Heart left ventricle (tissue), 16 donors: Measurements from ENCODE around the gene SUN1. TPM values are rescaled to one million over a fixed set of nuclear protein-coding genes. Genes with fewer than 3 reads are reported as not detected.

Source experiments
- ATAC-seq, 4 donors: fragments of 200-7000 bp; cut with Tn5 transposase; one replicate each; pipeline ENCODE4 v1.9.1; 2020 to 2022; ENCODE audit warnings: moderate library complexity in 4 of 4, mild to moderate bottlenecking in 3 of 4, moderate number of reproducible peaks in 1 of 4
- DNase-seq, 5 donors: peaks; one replicate each; pipeline ENCODE4 v3.0.0-alpha.2; 2020
- H3K27ac ChIP-seq, 12 donors: fragments of 200-600 bp; sonication (generic) in 4 of 12; one replicate each; pipeline versions ENCODE4 v1.5.0 to v1.8.0; 2016 to 2022; ENCODE audit warnings: mild to moderate bottlenecking in 2 of 12
- H3K27me3 ChIP-seq, 9 donors: fragments of 200-600 bp; sonication (generic) in 2 of 9; one replicate each; pipeline versions ENCODE4 v1.5.1 to v1.8.0; 2016 to 2022; ENCODE audit warnings: mild to moderate bottlenecking in 3 of 9
- H3K36me3 ChIP-seq, 9 donors: fragments of 200-600 bp; sonication (generic) in 2 of 9; one replicate each; pipeline versions ENCODE4 v1.5.0 to v1.8.0; 2018 to 2022; ENCODE audit warnings: mild to moderate bottlenecking in 2 of 9
- H3K4me1 ChIP-seq, 12 donors: fragments of 200-600 bp; sonication (generic) in 4 of 12; one replicate each; pipeline versions ENCODE4 v1.5.0 to v1.8.0; 2016 to 2022; ENCODE audit warnings: mild to moderate bottlenecking in 3 of 12
- H3K4me3 ChIP-seq, 12 donors: fragments of 200-600 bp; sonication (generic) in 4 of 12; one replicate each; pipeline versions ENCODE4 v1.5.0 to v1.8.0; 2017 to 2022; ENCODE audit warnings: mild to moderate bottlenecking in 9 of 12, moderate library complexity in 4 of 12
- H3K9me3 ChIP-seq, 12 donors: fragments of 200-600 bp; sonication (generic) in 4 of 12; one replicate each; pipeline versions ENCODE4 v1.5.0 to v1.8.0; 2016 to 2022; ENCODE audit warnings: mild to moderate bottlenecking in 1 of 12
- POLR2A ChIP-seq, 2 donors: fragments of 450-650 bp; IDR thresholded peaks; one replicate each; pipeline ENCODE4 v1.6.1; 2017; ENCODE audit warnings: antibody characterized with exemption in 2 of 2, mild to moderate bottlenecking in 2 of 2, moderate library complexity in 2 of 2
- WGBS, 4 donors: extraction: QIAGEN DNeasy Blood & Tissue Kit in 2 of 4; methylation state at CpG; one replicate each; pipeline versions ENCODE4 v1.1.5 to v1.1.7; 2013 to 2018; 5-methylcytosine and 5-hydroxymethylcytosine counted together
- intact Hi-C, 10 donors: fragments of 100-400 bp; cut with DNase I; formaldehyde crosslinking; loops; one replicate each; pipeline versions ENCODE4 v1.11.1 to v1.14.2; 2022
- polyA plus RNA-seq, 2 donors: library from polyadenylated mRNA; stranded (reverse); fragments of 200-250 nt; gene quantifications; one replicate each; pipeline ENCODE4 v1.2.3, GENCODE V29; 2013
- total RNA-seq, 9 donors: library from RNA; depleted of rRNA in 2 of 9; stranded (reverse); fragments of >200 nt in 2 of 9; fragmentation: NEBNext Ultra II Directional in 3 of 9; extraction: Animal tissue kit (Norgen Biotek cat#: 25700) in 3 of 9; gene quantifications; one replicate each; pipeline versions ENCODE4 v1.1.0 to v1.2.4, GENCODE V29; 2016 to 2023
- TF ChIP-seq, protein P1 (sequence below), 12 donors: fragments of 200-600 bp; sonication (generic) in 4 of 12; IDR thresholded peaks; one replicate each; pipeline versions ENCODE4 v1.5.0 to v1.8.0; 2018 to 2022; ENCODE audit warnings: antibody characterized with exemption in 12 of 12, mild to moderate bottlenecking in 5 of 12
- donor health status: ischemic (EF 13 %, LVEDD 7.1; RV severe dilation, severe dysfunction).
- donor health status: healthy with polysubstance abuse.
- donor health status: DM: no; HTN: yes; CAD: no.
- donor health status: DM: no; HTN: no; CAD: no.
- donor health status: ischemic (EF 25% LVEDD 6.9; RV normal size, moderate dysfunction).
- donor health status: ischemic (EF 25% LVEDD 5.7; RV mildly dilated, moderate dysfunction).
- donor health status: healthy.
- donor health status: DM: yes; HTN: yes; CAD: no.
- donor health status: ischemic (EF 35%, LVEDD 5.7; RV mildly dilated, moderate dysfunction).
- donor health status: nonischemic (EF 11% LVEDD 7.7; RV severe dilation, severe dysfunction).
- donor health status: DM: yes; HTN: yes; CAD: no.
- donor health status: PGD.
- donor health status: ischemic (EF 29% LVEDD 5.4; RV normal size, mild dysfunction).
- donor health status: nonischemic (EF 23%, LVEDD 6.1; RV moderate dilation, normal function).

The SUN1 gene
- total and polyA plus RNA-seq, 11 donors: 111 to 203 (median 151) TPM

DNA sequence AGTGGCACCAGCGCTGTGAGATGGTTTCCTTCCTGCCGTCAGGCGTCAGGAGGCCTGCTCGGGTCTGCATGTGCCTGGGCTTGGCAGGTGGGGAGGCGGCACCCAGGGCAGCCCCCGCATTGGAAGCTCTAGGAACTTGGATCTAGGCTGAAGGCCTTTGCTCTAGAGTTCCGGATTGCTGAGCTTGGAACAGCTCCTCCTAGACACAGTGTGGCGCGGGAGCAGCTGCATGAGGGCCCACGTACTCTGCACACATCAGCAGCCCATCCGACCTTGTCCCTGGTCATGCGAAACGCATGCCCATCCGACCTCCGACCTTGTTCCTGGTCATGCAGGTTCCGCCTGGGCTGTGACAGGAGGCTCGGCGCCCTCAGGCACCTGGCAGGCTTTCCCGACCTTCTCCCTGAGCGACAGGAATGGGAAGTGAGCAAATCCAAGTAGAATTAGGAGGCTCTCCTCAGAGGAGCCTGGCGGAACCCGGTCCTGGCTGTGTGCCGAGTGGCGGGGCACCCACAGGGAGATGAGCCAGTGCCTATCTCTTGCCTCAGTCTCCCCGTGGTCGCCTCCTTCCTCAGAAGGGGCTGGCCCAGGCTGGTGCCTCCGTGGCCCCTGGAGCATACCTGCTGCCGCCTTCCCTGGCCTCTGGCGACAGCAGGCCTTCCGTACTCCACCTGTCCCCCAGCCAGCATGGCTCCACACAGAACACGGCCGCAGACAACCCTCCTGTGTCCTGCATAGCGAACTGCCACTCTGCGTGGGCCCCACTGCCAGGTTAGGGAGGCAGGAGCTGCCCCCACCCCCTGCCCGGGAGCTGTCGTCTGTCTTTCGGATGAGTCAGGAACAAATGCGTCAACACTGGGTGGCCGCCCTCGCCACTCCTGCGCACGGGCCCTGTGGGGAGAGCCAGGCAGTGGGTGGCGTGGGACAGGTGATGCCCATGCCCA lies 56.1 kb downstream of the SUN1 start:
- H3K9me3 ChIP-seq: no peaks in the 10 kb centered on the region
- TF ChIP-seq, protein P1, sequence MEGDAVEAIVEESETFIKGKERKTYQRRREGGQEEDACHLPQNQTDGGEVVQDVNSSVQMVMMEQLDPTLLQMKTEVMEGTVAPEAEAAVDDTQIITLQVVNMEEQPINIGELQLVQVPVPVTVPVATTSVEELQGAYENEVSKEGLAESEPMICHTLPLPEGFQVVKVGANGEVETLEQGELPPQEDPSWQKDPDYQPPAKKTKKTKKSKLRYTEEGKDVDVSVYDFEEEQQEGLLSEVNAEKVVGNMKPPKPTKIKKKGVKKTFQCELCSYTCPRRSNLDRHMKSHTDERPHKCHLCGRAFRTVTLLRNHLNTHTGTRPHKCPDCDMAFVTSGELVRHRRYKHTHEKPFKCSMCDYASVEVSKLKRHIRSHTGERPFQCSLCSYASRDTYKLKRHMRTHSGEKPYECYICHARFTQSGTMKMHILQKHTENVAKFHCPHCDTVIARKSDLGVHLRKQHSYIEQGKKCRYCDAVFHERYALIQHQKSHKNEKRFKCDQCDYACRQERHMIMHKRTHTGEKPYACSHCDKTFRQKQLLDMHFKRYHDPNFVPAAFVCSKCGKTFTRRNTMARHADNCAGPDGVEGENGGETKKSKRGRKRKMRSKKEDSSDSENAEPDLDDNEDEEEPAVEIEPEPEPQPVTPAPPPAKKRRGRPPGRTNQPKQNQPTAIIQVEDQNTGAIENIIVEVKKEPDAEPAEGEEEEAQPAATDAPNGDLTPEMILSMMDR (IDR thresholded peaks at IDR 0.05): no peak
- no peak for TF ChIP-seq POLR2A (IDR thresholded peaks at IDR 0.05)
- WGBS, 4 donors: 92% methylated on average over 31 to 43 of the region's 43 CpGs
- ATAC-seq: no peak
- H3K27me3 ChIP-seq: no peaks in the 10 kb centered on the region
- peaks cover 0 to 59% (median 52%) of the 10 kb centered on the region in 9 donors for H3K36me3 ChIP-seq
- intact Hi-C loops: no loop called here
- DNase-seq: peak in 2 of 5 donors; percentile 25 to 61
- H3K27ac ChIP-seq: no peak overlapping the region
- H3K4me1 ChIP-seq: peaks cover 0 to 43% (median 18%) of the 10 kb centered on the region in 12 donors
- H3K4me3 ChIP-seq: no peak overlapping the region

DNA sequence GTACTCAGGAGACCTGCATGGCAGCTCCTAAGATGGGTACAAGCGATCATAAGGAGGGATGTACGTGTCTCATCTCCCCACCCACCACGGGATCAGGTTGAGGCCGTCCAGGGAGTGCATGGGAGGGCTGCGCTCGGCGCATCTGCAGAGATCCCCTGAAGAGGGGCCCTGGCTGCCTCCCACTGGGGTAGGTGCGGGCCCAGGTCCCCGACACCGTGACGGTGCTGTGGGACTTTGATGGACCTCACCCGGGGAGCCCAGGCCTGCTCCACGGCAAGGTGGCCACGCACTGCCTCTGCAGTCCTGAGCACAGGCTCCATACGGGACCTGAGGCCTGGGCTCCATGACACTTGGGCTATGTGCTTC lies 56.7 kb downstream of the SUN1 start:
- intact Hi-C loops: no loop called here
- Histone ChIP-seq H3K36me3 (peaks cover 0 to 66% (median 56%) of the 10 kb centered on the region in 9 donors), H3K9me3 (no peaks in the 10 kb centered on the region), H3K27me3 (no peaks in the 10 kb centered on the region), H3K27ac (no peak overlapping the region), H3K4me3 (no peak overlapping the region), H3K4me1 (peaks cover 0 to 36% (median 16%) of the 10 kb centered on the region in 12 donors)
- DNase-seq (peak in 1 of 5 donors; percentile 47), ATAC-seq (no peak)
- 86 to 97% (median 92%) methylated on average over 13 to 15 of the region's 15 CpGs for WGBS, 4 donors
- no peak for TF ChIP-seq POLR2A (IDR thresholded peaks at IDR 0.05)
- TF ChIP-seq, protein P1 (IDR thresholded peaks at IDR 0.05): no peak

DNA sequence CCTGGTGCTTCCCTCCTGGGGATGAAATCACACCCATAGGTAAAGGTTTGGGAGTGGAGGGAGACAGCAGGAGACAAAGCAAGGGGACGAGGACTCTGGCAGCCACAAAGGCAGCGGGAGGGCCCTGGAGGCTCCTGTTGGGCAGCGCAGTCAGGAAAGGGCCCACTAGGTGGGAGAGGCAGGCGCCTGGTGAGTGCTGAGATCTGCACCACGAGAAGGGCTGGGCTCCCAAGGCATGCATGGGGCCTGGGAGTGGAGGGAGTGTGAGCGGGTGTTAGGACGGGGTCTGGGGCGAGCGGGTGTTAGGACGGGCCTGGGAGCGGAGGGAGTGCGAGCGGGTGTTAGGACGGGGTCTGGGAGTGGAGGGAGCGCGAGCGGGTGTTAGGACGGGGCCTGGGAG lies 57.1 kb downstream of the SUN1 start:
- H3K36me3 ChIP-seq: peaks cover 0 to 69% (median 60%) of the 10 kb centered on the region in 9 donors
- peak in 1 of 5 donors; percentile 29 for DNase-seq
- no peak for ATAC-seq
- H3K9me3 ChIP-seq: no peaks in the 10 kb centered on the region
- no peak overlapping the region for H3K27ac ChIP-seq
- peaks cover 0 to 32% (median 16%) of the 10 kb centered on the region in 12 donors for H3K4me1 ChIP-seq
- intact Hi-C loops: no loop called here
- TF ChIP-seq POLR2A (IDR thresholded peaks at IDR 0.05): no peak
- TF ChIP-seq, protein P1 (IDR thresholded peaks at IDR 0.05): no peak
- WGBS, 4 donors: 88 to 95% (median 92%) methylated on average over 14 to 18 of the region's 18 CpGs
- H3K27me3 ChIP-seq: no peaks in the 10 kb centered on the region
- H3K4me3 ChIP-seq: no peak overlapping the region

DNA sequence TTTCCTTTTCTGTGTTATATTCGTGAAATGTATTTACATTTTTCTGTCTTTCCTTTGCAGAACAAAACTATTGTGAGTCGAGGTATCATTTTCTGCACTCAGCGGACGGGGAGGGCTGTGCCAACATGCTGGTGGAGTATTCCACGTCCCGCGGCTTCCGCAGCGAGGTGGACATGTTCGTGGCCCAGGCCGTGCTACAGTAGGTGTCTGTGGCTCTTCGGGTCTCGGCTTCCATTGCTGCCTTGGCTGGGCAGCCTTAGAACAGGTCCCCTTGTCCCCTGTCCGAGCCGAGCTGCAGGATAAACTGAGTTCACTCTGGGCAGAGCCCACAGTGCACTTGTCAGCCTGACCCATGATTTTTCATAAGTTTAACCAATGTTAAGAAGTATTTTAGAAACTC lies 58.6 kb downstream of the SUN1 start:
- peak in 1 of 5 donors; percentile 15 for DNase-seq
- intact Hi-C loops: no loop called here

More for the DNA sequence above, 58.6 kb downstream of the SUN1 start:
- no peak for TF ChIP-seq POLR2A (IDR thresholded peaks at IDR 0.05)
- TF ChIP-seq, protein P1 (IDR thresholded peaks at IDR 0.05): no peak
- WGBS, 4 donors: 94 to 95% (median 94%) methylated on average over 15 of the region's 15 CpGs
- peaks cover 0 to 19% (median 7%) of the 10 kb centered on the region in 12 donors for H3K4me1 ChIP-seq
- peaks cover 0 to 84% (median 75%) of the 10 kb centered on the region in 9 donors for H3K36me3 ChIP-seq
- no peak overlapping the region for H3K4me3 ChIP-seq
- ATAC-seq: no peak
- no peaks in the 10 kb centered on the region for H3K9me3 ChIP-seq
- H3K27ac ChIP-seq: no peak overlapping the region
- H3K27me3 ChIP-seq: no peaks in the 10 kb centered on the region
